GM21723 (cell line): Measurements from ENCODE around the gene RDM1.

Source experiments
- ATAC-seq: cut with Tn5 transposase; IDR thresholded peaks from one replicate; pipeline ENCODE4 v1.9.1; 2021; ENCODE audit warnings: mild to moderate bottlenecking, moderate library complexity; ENCODE audit not compliant: unreplicated experiment

Gene RDM1

DNA sequence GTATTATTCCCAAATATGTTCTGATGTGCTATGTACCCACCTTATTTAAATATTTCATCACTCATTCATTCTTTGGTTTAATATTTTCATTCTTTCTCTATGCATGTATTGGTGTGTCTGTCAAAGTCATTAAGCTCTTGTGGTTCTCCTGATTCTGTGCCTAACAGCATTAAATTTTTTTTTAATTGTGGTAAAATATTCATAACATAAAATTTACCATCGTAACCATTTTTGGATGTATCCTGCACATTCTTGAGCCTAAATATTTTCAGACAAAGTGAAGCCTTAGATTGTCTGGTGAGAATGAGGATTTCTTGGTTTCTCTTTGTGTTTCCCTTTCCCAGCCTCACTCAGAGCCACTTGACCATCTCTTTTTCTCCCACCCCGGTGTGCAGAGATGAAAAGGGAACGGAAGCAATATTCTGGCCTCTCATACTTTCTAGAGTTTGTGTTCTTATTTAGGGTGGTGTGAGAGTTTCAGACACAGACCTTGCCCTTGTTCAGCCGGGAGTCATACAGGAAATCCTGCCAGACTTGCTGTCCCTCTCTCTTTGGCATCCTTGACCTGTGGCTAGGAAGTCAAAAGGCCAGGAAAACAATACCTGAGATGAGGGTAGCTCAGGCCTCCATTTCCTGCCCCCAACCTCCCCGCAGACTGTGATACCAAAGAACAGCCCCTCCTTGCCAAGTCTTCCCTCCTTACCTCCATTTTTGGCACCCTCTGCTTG lies 55.3 kb downstream of the RDM1 start:
- no peak for ATAC-seq

DNA sequence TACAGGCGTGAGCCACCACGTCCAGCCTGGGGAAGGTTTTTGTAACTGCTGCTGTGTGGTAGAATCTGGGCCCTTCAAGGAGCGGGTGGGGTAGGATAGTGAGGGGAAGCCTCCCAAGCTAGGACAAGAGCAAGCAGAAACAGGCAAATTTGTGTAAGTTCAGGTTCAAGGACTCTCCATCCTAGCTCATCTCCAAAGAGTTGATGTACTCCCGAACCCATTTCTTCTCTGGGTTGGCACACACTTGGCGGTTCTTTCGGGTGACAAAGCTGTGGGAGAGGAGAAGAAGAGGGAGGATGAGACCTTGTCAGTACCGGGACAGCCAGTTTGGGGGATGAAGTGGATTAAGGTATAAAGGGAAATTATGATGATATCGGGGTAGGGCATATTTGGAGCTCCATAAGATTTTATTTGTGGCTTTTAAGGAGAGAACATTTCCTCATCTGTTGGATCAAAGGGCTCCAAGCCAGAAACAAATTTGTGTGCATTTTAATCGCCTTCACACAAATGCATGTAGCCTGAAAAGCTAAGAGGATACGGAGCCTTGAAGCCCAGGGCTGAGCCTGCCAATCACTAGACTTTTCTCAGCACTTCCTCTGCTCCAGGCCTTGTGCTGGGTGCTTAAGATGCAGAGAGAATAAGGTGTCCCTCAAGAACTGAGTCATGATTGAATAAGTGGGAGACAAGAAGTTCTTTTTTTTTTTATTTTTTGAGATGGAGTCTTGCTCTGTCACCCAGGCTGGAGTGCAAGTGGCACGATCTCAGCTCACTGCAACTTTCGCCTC lies 58.2 kb downstream of the RDM1 start:
- no peak for ATAC-seq

DNA sequence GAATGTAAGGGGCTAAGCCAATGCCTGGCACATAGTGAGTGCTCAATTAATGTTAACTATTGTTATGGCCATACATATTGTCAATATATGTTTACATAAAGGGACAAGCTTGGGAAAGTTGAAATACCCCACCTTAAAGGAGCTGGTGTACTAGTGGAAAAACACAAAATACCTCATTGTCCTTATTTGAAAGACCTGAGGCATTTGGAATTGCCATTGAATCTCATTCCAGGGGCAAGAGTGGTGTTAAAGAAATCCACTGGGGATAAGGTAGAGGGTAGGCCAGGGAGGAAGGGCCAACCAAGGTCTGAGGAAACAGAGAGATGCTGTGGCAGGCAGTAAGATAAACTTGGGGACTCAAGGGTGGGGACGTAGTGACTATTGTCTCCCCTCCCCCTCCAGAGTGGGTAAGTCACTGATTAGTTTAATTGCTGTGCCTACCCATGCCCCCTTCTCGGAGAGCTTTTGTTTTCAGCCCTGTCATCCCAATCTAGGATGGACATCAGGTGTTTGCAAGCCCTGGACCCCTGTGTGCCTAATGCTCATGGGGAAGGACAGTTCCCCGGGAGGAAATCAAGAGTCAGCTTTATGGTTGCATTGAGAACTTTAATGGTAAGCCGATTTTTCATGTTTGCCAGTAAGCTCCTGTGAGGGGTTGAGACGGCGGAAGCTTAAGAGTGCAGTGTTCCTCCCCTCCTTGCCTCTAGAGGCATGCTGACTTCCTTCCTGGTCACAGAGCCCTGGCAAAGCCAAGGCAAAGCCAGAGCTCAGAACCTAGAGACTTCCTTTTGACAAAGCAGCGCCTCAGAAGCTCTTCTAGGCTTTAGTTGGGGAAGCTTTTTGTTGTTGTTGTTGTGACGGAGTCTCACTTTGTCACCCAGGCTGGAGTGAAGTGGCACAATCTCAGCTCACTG lies 59.4 kb downstream of the RDM1 start:
- ATAC-seq = no peak

DNA sequence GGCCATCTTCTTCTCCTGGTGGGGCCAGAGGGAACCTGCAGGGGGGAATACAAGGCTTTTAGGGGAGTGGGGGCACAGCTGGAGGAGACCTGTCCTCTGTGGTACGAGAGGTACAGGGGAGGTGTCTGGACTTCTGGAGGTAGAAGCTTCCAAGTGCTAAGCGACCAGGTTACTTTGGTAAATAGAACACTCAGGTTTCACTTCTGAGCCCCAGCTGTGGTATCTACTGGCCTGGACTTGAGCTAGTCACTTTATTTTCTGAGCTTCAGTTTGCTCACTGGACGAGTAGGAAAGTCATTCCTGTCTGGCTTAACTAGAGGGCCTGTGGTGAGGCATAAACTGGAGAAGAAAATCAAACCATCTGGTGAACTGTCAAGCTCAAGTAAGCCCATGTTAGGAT lies 61.8 kb downstream of the RDM1 start, which contains the start of gene HEATR9:
Gene HEATR9, minus strand, starts transcription at position 155 of the 400 bp plus-strand sequence. Its CDS starts 149 bp downstream, at position 6.
- no peak for ATAC-seq
